Measurements from ENCODE around the gene CES3.
"Not testable (repeated sequence)": the region's sequence is repeated elsewhere in the genome, so short reads cannot be mapped to it uniquely, and the experiment has no call there.

Gene CES3

GRCh38 chr16:66926961-66927436, 34.1 kb upstream of the CES3 start:
- H3K4me3 ChIP-seq (ENCODE audit: insufficient read depth, low read depth, low read length, poor library complexity, severe bottlenecking) = no peak overlapping the region
- no peak for DNase-seq
- no peak overlapping the region for H3K27ac ChIP-seq (ENCODE audit: insufficient read depth, low read length, poor library complexity, severe bottlenecking)
- H3K9me3 ChIP-seq (ENCODE audit: control insufficient read depth, low read length) = no peaks in the 10 kb centered on the region
- peaks cover 12% of the 10 kb centered on the region for H3K27me3 ChIP-seq (replicated peaks; ENCODE audit: control insufficient read depth, insufficient read depth, low read length, poor library complexity, severe bottlenecking)
- H3K36me3 ChIP-seq (ENCODE audit: control insufficient read depth, insufficient read depth, low read length) = peaks cover under 1% of the 10 kb centered on the region
- peaks cover 6% of the 10 kb centered on the region for H3K4me1 ChIP-seq (ENCODE audit: control insufficient read depth, insufficient read depth, low read length, poor library complexity, severe bottlenecking)

- Histone ChIP-seq H3K9me3 (ENCODE audit: control insufficient read depth, low read length) (no peaks in the 10 kb centered on the region), H3K27ac (ENCODE audit: insufficient read depth, low read length, poor library complexity, severe bottlenecking) (no peak overlapping the region)
- no peak for DNase-seq
Measured at GRCh38 chr16:66927918-66928649, 33.0 kb upstream of the CES3 start.

GRCh38 chr16:66928702-66929388, 32.2 kb upstream of the CES3 start:
- Histone ChIP-seq H3K9me3 (ENCODE audit: control insufficient read depth, low read length) (no peaks in the 10 kb centered on the region), H3K4me3 (ENCODE audit: insufficient read depth, low read depth, low read length, poor library complexity, severe bottlenecking) (no peak overlapping the region), H3K4me1 (ENCODE audit: control insufficient read depth, insufficient read depth, low read length, poor library complexity, severe bottlenecking) (peaks cover 14% of the 10 kb centered on the region), H3K27ac (ENCODE audit: insufficient read depth, low read length, poor library complexity, severe bottlenecking) (no peak overlapping the region), H3K36me3 (ENCODE audit: control insufficient read depth, insufficient read depth, low read length) (peaks cover 7% of the 10 kb centered on the region), H3K27me3 (replicated peaks; ENCODE audit: control insufficient read depth, insufficient read depth, low read length, poor library complexity, severe bottlenecking) (peaks cover 12% of the 10 kb centered on the region)
- no peak for DNase-seq

More at GRCh38 chr16:66927918-66928649, 33.0 kb upstream of the CES3 start:
- H3K27me3 ChIP-seq (replicated peaks; ENCODE audit: control insufficient read depth, insufficient read depth, low read length, poor library complexity, severe bottlenecking) = peaks cover 12% of the 10 kb centered on the region
- H3K4me1 ChIP-seq (ENCODE audit: control insufficient read depth, insufficient read depth, low read length, poor library complexity, severe bottlenecking) = peaks cover 7% of the 10 kb centered on the region
- H3K36me3 ChIP-seq (ENCODE audit: control insufficient read depth, insufficient read depth, low read length) = peaks cover 7% of the 10 kb centered on the region
- no peak overlapping the region for H3K4me3 ChIP-seq (ENCODE audit: insufficient read depth, low read depth, low read length, poor library complexity, severe bottlenecking)

- no peak overlapping the region for H3K27ac ChIP-seq (ENCODE audit: insufficient read depth, low read length, poor library complexity, severe bottlenecking)
- peaks cover 6% of the 10 kb centered on the region for H3K27me3 ChIP-seq (replicated peaks; ENCODE audit: control insufficient read depth, insufficient read depth, low read length, poor library complexity, severe bottlenecking)
- peaks cover 15% of the 10 kb centered on the region for H3K4me1 ChIP-seq (ENCODE audit: control insufficient read depth, insufficient read depth, low read length, poor library complexity, severe bottlenecking)
- DNase-seq = no peak
- H3K9me3 ChIP-seq (ENCODE audit: control insufficient read depth, low read length) = no peaks in the 10 kb centered on the region
- peaks cover 7% of the 10 kb centered on the region for H3K36me3 ChIP-seq (ENCODE audit: control insufficient read depth, insufficient read depth, low read length)
- H3K4me3 ChIP-seq (ENCODE audit: insufficient read depth, low read depth, low read length, poor library complexity, severe bottlenecking) = no peak overlapping the region
Measured at GRCh38 chr16:66930189-66930588, 30.9 kb upstream of the CES3 start.

GRCh38 chr16:66931665-66932064, 29.4 kb upstream of the CES3 start:
- peaks cover 21% of the 10 kb centered on the region for H3K4me1 ChIP-seq (ENCODE audit: control insufficient read depth, insufficient read depth, low read length, poor library complexity, severe bottlenecking)

GRCh38 chr16:66932076-66932475, 29.0 kb upstream of the CES3 start:
- no peak overlapping the region for H3K4me3 ChIP-seq (ENCODE audit: insufficient read depth, low read depth, low read length, poor library complexity, severe bottlenecking)
- H3K27me3 ChIP-seq (replicated peaks; ENCODE audit: control insufficient read depth, insufficient read depth, low read length, poor library complexity, severe bottlenecking) = no peaks in the 10 kb centered on the region
- peaks cover 21% of the 10 kb centered on the region for H3K4me1 ChIP-seq (ENCODE audit: control insufficient read depth, insufficient read depth, low read length, poor library complexity, severe bottlenecking)
- DNase-seq = no peak
- peaks cover 7% of the 10 kb centered on the region for H3K36me3 ChIP-seq (ENCODE audit: control insufficient read depth, insufficient read depth, low read length)
- no peak overlapping the region for H3K27ac ChIP-seq (ENCODE audit: insufficient read depth, low read length, poor library complexity, severe bottlenecking)
- no peaks in the 10 kb centered on the region for H3K9me3 ChIP-seq (ENCODE audit: control insufficient read depth, low read length)

More at GRCh38 chr16:66931665-66932064, 29.4 kb upstream of the CES3 start:
- H3K36me3 ChIP-seq (ENCODE audit: control insufficient read depth, insufficient read depth, low read length) = peaks cover 7% of the 10 kb centered on the region
- H3K27me3 ChIP-seq (replicated peaks; ENCODE audit: control insufficient read depth, insufficient read depth, low read length, poor library complexity, severe bottlenecking) = no peaks in the 10 kb centered on the region
- DNase-seq = no peak
- no peak overlapping the region for H3K27ac ChIP-seq (ENCODE audit: insufficient read depth, low read length, poor library complexity, severe bottlenecking)
- no peak overlapping the region for H3K4me3 ChIP-seq (ENCODE audit: insufficient read depth, low read depth, low read length, poor library complexity, severe bottlenecking)
- no peaks in the 10 kb centered on the region for H3K9me3 ChIP-seq (ENCODE audit: control insufficient read depth, low read length)

- Histone ChIP-seq H3K36me3 (ENCODE audit: control insufficient read depth, insufficient read depth, low read length) (peaks cover 7% of the 10 kb centered on the region), H3K27me3 (replicated peaks; ENCODE audit: control insufficient read depth, insufficient read depth, low read length, poor library complexity, severe bottlenecking) (no peaks in the 10 kb centered on the region), H3K27ac (ENCODE audit: insufficient read depth, low read length, poor library complexity, severe bottlenecking) (peak overlapping the region; percentile 92), H3K4me1 (ENCODE audit: control insufficient read depth, insufficient read depth, low read length, poor library complexity, severe bottlenecking) (peaks cover 21% of the 10 kb centered on the region), H3K9me3 (ENCODE audit: control insufficient read depth, low read length) (no peaks in the 10 kb centered on the region), H3K4me3 (ENCODE audit: insufficient read depth, low read depth, low read length, poor library complexity, severe bottlenecking) (peak overlapping the region; percentile 97)
- no peak for DNase-seq
Measured at GRCh38 chr16:66933776-66934137, 27.3 kb upstream of the CES3 start.

- Histone ChIP-seq H3K27ac (ENCODE audit: insufficient read depth, low read length, poor library complexity, severe bottlenecking) (peak within 1 kb of the TSS; percentile 92), H3K36me3 (ENCODE audit: control insufficient read depth, insufficient read depth, low read length) (peaks cover 13% of the 10 kb centered on the region), H3K4me3 (ENCODE audit: insufficient read depth, low read depth, low read length, poor library complexity, severe bottlenecking) (peak within 1 kb of the TSS; percentile 97), H3K4me1 (ENCODE audit: control insufficient read depth, insufficient read depth, low read length, poor library complexity, severe bottlenecking) (peaks cover 21% of the 10 kb centered on the region), H3K9me3 (ENCODE audit: control insufficient read depth, low read length) (no peaks in the 10 kb centered on the region), H3K27me3 (replicated peaks; ENCODE audit: control insufficient read depth, insufficient read depth, low read length, poor library complexity, severe bottlenecking) (no peaks in the 10 kb centered on the region)
- peak; percentile 80 to 81 (median 80) for DNase-seq
Measured at GRCh38 chr16:66934138-66934838, 26.8 kb upstream of the CES3 start, which contains the start of gene CIAO2B. Gene CIAO2B, minus strand, starts transcription at chr16:66934402. Its CDS starts 38 bp downstream, at chr16:66934364.

GRCh38 chr16:66934839-66935313, 26.2 kb upstream of the CES3 start:
- not testable (repeated sequence) for H3K9me3 ChIP-seq (ENCODE audit: control insufficient read depth, low read length); DNase-seq; H3K27me3 ChIP-seq (replicated peaks; ENCODE audit: control insufficient read depth, insufficient read depth, low read length, poor library complexity, severe bottlenecking)
- H3K27ac ChIP-seq (ENCODE audit: insufficient read depth, low read length, poor library complexity, severe bottlenecking) = peak overlapping the region; percentile 92
- H3K36me3 ChIP-seq (ENCODE audit: control insufficient read depth, insufficient read depth, low read length) = peaks cover 18% of the 10 kb centered on the region
- H3K4me1 ChIP-seq (ENCODE audit: control insufficient read depth, insufficient read depth, low read length, poor library complexity, severe bottlenecking) = peaks cover 21% of the 10 kb centered on the region
- peak overlapping the region; percentile 97 for H3K4me3 ChIP-seq (ENCODE audit: insufficient read depth, low read depth, low read length, poor library complexity, severe bottlenecking)

Data from effector memory CD4-positive, alpha-beta T cell (primary cell).